Activated B cell treated with CpG ODN at 0.5 μM for 24 hours (primary cell): ENCODE data around the gene UGT2A1. TPM values are rescaled to one million over a fixed set of nuclear protein-coding genes. Genes with fewer than 3 reads are reported as not detected.

Experiments used
- ATAC-seq: fragments of 200-7000 bp; cut with Tn5 transposase; one replicate; pipeline ENCODE4 v1.10.0; 2021; ENCODE audit warnings: low read depth, mild to moderate bottlenecking, moderate library complexity
- CTCF ChIA-PET: fragments of 350-600 bp; sonication (Branson Sonifier 250); formaldehyde crosslinking; loops from one replicate; lab custom pipeline; 2021; ENCODE audit warnings: antibody characterized with exemption; lab: Charles Lee
- POLR2A ChIA-PET: fragments of 350-600 bp; sonication (Branson Sonifier 250); formaldehyde crosslinking; loops from one replicate; lab custom pipeline; 2021; ENCODE audit warnings: antibody characterized with exemption; lab: Charles Lee
- DNase-seq: peaks from one replicate; pipeline ENCODE4 v3.0.0; 2022
- H3K27ac Mint-ChIP-seq: one replicate; pipeline ENCODE4 v1.8.0; 2020; ENCODE audit warnings: mixed read lengths
- H3K27me3 Mint-ChIP-seq: one replicate; pipeline ENCODE4 v1.8.0; 2021; ENCODE audit warnings: mixed read lengths
- H3K36me3 Mint-ChIP-seq: one replicate; pipeline ENCODE4 v1.8.0; 2021; ENCODE audit warnings: low read depth, mixed read lengths
- H3K4me1 Mint-ChIP-seq: one replicate; pipeline ENCODE4 v1.8.0; 2021; ENCODE audit warnings: mixed read lengths
- H3K4me3 Mint-ChIP-seq: one replicate; pipeline ENCODE4 v1.8.0; 2020; ENCODE audit warnings: mild to moderate bottlenecking, mixed read lengths
- H3K9me3 Mint-ChIP-seq: one replicate; pipeline ENCODE4 v1.8.0; 2020; ENCODE audit warnings: mixed read lengths
- intact Hi-C: fragments of 100-400 bp; cut with micrococcal nuclease; formaldehyde crosslinking; loops from one replicate; pipeline ENCODE4 v1.15.1; 2024
- total RNA-seq: library from RNA; stranded (reverse); gene quantifications from 2 replicates; pipeline ENCODE4 v1.2.3, GENCODE V29; 2022
- TF ChIP-seq, protein P1 (sequence below): fragments of 200-600 bp; IDR thresholded peaks from one replicate; pipeline ENCODE4 v1.8.0; 2022; ENCODE audit warnings: antibody characterized with exemption, mild to moderate bottlenecking

The UGT2A1 gene
- total RNA-seq, 1 donor from 2014 or later = not detected

DNA sequence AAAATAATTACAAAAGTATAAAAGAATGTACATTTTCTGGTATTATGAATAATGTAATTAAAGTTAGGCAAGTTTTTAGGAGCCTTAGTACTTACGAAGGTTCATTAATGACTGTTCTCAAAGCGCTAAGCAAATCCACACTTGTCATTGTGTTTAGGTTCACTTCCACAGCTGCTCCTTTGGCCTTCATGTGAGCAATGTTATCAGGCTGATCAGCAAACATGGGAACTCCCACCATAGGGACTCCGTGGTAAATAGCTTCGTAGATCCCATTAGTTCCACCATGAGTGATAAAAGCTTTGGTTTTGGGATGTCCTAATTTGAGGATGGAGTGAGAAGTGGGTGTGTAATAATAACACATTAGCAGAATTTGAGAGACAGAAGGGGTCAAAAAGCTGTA lies 58.7 kb downstream of the UGT2A1 start:
- ChIA-PET POLR2A (no interaction called here), CTCF (no interaction called here)
- TF ChIP-seq, protein P1, sequence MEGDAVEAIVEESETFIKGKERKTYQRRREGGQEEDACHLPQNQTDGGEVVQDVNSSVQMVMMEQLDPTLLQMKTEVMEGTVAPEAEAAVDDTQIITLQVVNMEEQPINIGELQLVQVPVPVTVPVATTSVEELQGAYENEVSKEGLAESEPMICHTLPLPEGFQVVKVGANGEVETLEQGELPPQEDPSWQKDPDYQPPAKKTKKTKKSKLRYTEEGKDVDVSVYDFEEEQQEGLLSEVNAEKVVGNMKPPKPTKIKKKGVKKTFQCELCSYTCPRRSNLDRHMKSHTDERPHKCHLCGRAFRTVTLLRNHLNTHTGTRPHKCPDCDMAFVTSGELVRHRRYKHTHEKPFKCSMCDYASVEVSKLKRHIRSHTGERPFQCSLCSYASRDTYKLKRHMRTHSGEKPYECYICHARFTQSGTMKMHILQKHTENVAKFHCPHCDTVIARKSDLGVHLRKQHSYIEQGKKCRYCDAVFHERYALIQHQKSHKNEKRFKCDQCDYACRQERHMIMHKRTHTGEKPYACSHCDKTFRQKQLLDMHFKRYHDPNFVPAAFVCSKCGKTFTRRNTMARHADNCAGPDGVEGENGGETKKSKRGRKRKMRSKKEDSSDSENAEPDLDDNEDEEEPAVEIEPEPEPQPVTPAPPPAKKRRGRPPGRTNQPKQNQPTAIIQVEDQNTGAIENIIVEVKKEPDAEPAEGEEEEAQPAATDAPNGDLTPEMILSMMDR = no peak

DNA sequence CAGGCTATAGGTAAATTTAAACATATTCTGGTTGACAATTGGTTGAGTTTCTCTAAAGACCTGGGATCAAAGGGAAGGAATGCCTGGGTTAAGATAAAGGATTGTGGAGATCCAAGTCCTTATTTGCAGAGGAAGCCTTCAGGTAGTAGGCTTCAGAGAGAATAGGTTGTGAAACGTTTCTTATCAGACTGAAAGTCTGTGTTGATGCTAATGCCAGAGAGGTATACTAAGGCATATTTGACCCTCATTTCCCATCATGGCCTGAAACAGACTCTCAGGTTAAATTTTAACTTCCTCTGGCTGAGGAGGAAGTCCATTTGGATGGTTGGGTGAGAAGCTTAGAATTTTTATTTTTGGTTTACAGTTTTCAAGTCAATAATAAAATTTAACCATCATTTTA lies 61.7 kb downstream of the UGT2A1 start:
- H3K4me1 Mint-ChIP-seq = no peaks in the 10 kb centered on the region
- H3K9me3 Mint-ChIP-seq = no peaks in the 10 kb centered on the region
- H3K27me3 Mint-ChIP-seq = no peaks in the 10 kb centered on the region
- H3K4me3 Mint-ChIP-seq = no peak overlapping the region
- no peaks in the 10 kb centered on the region for H3K36me3 Mint-ChIP-seq
- POLR2A ChIA-PET = no interaction called here
- CTCF ChIA-PET = no interaction called here
- ATAC-seq (no peak), DNase-seq (no peak)
- no peak overlapping the region for H3K27ac Mint-ChIP-seq
- intact Hi-C loops = no loop called here
- TF ChIP-seq, protein P1 = no peak

More for the DNA sequence above, 58.7 kb downstream of the UGT2A1 start:
- DNase-seq (no peak), ATAC-seq (no peak)
- intact Hi-C loops = no loop called here
- H3K36me3 Mint-ChIP-seq = no peaks in the 10 kb centered on the region
- no peaks in the 10 kb centered on the region for H3K4me1 Mint-ChIP-seq
- H3K9me3 Mint-ChIP-seq = no peaks in the 10 kb centered on the region
- no peak overlapping the region for H3K4me3 Mint-ChIP-seq
- H3K27me3 Mint-ChIP-seq = no peaks in the 10 kb centered on the region
- H3K27ac Mint-ChIP-seq = no peak overlapping the region

DNA sequence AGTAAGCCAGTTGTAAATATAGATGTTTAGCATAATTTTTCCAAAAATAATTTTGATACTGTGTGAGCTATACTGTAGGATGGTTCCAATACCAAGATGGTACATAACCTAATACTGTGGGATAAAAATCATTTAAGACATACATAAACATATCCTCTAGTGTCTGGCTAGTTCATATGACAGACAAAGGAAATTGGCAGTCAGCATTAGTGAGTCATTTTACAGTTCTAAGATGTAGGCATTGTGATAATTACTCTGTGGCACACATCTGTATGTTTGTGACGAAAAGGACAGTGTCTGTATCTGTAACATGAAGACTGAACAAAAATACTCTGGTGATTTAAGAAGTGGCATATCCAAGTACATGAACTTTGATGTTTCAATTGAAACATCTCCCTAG lies 63.2 kb downstream of the UGT2A1 start:
- ChIA-PET CTCF (no interaction called here), POLR2A (no interaction called here)
- no peaks in the 10 kb centered on the region for H3K27me3 Mint-ChIP-seq
- H3K36me3 Mint-ChIP-seq = no peaks in the 10 kb centered on the region
- no peaks in the 10 kb centered on the region for H3K4me1 Mint-ChIP-seq
- DNase-seq = no peak
- ATAC-seq = no peak
- H3K4me3 Mint-ChIP-seq = no peak overlapping the region
- no peak overlapping the region for H3K27ac Mint-ChIP-seq
- TF ChIP-seq, protein P1 = no peak
- no peaks in the 10 kb centered on the region for H3K9me3 Mint-ChIP-seq
- intact Hi-C loops = no loop called here

DNA sequence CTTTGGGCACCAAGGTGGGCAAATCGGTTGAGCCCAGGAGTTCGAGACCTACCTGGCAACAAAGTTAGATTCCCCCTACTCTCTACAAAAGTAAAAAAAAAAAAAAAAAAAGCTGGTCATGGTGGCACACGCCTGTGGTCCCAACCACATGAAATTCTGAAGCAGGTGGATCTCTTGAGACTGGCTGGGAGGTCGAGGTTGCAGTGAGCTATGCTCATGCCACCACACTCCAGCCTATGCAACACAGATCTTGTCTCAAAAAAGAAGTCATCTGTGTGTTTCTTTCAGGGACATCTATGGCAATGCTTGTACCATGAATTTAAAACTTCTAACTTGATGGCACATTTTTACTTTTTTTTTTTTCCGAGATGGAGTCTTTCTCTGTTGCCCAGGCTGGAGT lies 68.9 kb downstream of the UGT2A1 start:
- Mint-ChIP-seq H3K4me3 (no peak overlapping the region), H3K27me3 (no peaks in the 10 kb centered on the region), H3K4me1 (no peaks in the 10 kb centered on the region), H3K27ac (no peak overlapping the region), H3K9me3 (no peaks in the 10 kb centered on the region), H3K36me3 (no peaks in the 10 kb centered on the region)
- ChIA-PET CTCF (no interaction called here), POLR2A (interaction anchor here (0.7 kb wide), 1 partner anchor 8 kb away, joined by 3 read pairs; no protein-coding TSS in a partner anchor)
- no peak for DNase-seq
- TF ChIP-seq, protein P1 = no peak
- intact Hi-C loops = no loop called here
- ATAC-seq = no peak

DNA sequence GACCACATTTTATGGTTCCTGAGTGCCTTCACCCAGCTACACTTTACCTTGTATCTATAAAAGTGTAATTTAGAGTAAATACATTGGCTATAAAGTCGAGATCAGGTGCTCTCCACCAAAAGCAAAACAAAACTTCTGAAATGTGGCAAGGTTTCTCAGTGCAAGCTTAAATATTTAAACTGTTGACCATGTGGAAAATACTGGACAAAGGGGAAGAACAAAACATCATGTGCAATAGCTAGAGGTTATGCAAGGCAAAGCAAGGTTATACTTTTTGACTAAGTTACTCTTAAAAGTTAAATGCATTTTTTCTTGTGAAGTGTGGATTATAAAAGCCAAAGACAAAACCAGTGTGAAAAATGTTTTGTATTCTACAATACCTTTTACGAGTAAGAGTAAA lies 69.5 kb downstream of the UGT2A1 start:
- ChIA-PET POLR2A (no interaction called here), CTCF (no interaction called here)
- DNase-seq (no peak), ATAC-seq (no peak)
- Mint-ChIP-seq H3K4me3 (no peak overlapping the region), H3K4me1 (no peaks in the 10 kb centered on the region), H3K9me3 (no peaks in the 10 kb centered on the region), H3K27me3 (no peaks in the 10 kb centered on the region), H3K36me3 (no peaks in the 10 kb centered on the region), H3K27ac (no peak overlapping the region)
- intact Hi-C loops = no loop called here
- TF ChIP-seq, protein P1 = no peak
